Tongue (tissue), 2 donors: ENCODE measurements around the gene NTM. TPM values are rescaled to one million over a fixed set of nuclear protein-coding genes. Genes with fewer than 3 reads are reported as not detected.
"Not testable (repeated sequence)": the region's sequence is repeated elsewhere in the genome, so short reads cannot be mapped to it uniquely, and the experiment has no call there.

Experiments used
- DNase-seq: peaks from one replicate; pipeline ENCODE4 v3.0.0-alpha.2; 2015
- total RNA-seq: library from RNA; depleted of rRNA; stranded (reverse); fragments of >200 nt; gene quantifications from one replicate; pipeline ENCODE4 v1.2.3, GENCODE V29; 2014

NTM gene
- total RNA-seq, 1 donor from 2014 or later = 12.1 TPM

- DNase-seq = no peak
These were observed 52.1 kb downstream of the NTM start for GRCh38 chr11:131422496-131422895.

- DNase-seq = peak; percentile 14
These were observed 53.3 kb downstream of the NTM start for GRCh38 chr11:131423688-131424087.

GRCh38 chr11:131424257-131424876 is 54.0 kb downstream of the NTM start:
- DNase-seq = not testable (repeated sequence)

GRCh38 chr11:131425285-131425684 is 54.9 kb downstream of the NTM start:
- DNase-seq = no peak

GRCh38 chr11:131428853-131429252 is 58.4 kb downstream of the NTM start:
- no peak for DNase-seq

GRCh38 chr11:131430473-131431208 is 60.2 kb downstream of the NTM start:
- DNase-seq = no peak

- no peak for DNase-seq
These were observed 70.8 kb downstream of the NTM start for GRCh38 chr11:131441051-131441810.

- DNase-seq = no peak
These were observed 76.3 kb downstream of the NTM start for GRCh38 chr11:131446590-131447275.

GRCh38 chr11:131447277-131447815 is 76.9 kb downstream of the NTM start:
- no peak for DNase-seq

- no peak for DNase-seq
These were observed 77.5 kb downstream of the NTM start for GRCh38 chr11:131447898-131448297.

GRCh38 chr11:131449036-131450019 is 78.9 kb downstream of the NTM start:
- DNase-seq = no peak

GRCh38 chr11:131454490-131454889 is 84.1 kb downstream of the NTM start:
- no peak for DNase-seq

GRCh38 chr11:131454989-131455388 is 84.6 kb downstream of the NTM start:
- DNase-seq = no peak

- no peak for DNase-seq
These were observed 85.7 kb downstream of the NTM start for GRCh38 chr11:131455843-131456704.

- no peak for DNase-seq
These were observed 86.7 kb downstream of the NTM start for GRCh38 chr11:131457163-131457562.

GRCh38 chr11:131458421-131458820 is 88.0 kb downstream of the NTM start:
- DNase-seq = no peak

- no peak for DNase-seq
These were observed 90.5 kb downstream of the NTM start for GRCh38 chr11:131460931-131461330.

GRCh38 chr11:131462622-131463021 is 92.2 kb downstream of the NTM start:
- DNase-seq = no peak

GRCh38 chr11:131463162-131463561 is 92.7 kb downstream of the NTM start:
- DNase-seq = peak; percentile 19
